MCF 10A (cell line): ENCODE results near the gene ADAM8. TPM values are rescaled to one million over a fixed set of nuclear protein-coding genes. Genes with fewer than 3 reads are reported as not detected.

Experiments used
- BruUV-seq: library from RNA; stranded (reverse); fragments of 400-500 nt; replicated peaks from 2 replicates; lab custom pipeline; 2021; lab: Mats Ljungman, UMichigan
- CTCF ChIA-PET: fragments of 300-600 bp; sonication (Branson Sonifier 250); formaldehyde crosslinking; extraction: SDS; loops from one replicate; lab custom pipeline; 2021; ENCODE audit warnings: antibody characterized with exemption, inconsistent platforms; lab: Yijun Ruan, JAX
- POLR2A ChIA-PET: fragments of 300-600, 350-650 bp; sonication (Branson Sonifier 250); formaldehyde crosslinking; extraction: SDS; loops from one replicate; lab custom pipeline; 2020; ENCODE audit warnings: antibody characterized with exemption, inconsistent platforms; lab: Yijun Ruan, JAX
- DNase-seq: peaks from one replicate; pipeline ENCODE4 v3.0.0-alpha.2; 2018; ENCODE audit not compliant: unreplicated experiment
- H3K27ac Mint-ChIP-seq: one replicate; pipeline ENCODE4 v1.8.0; 2022; ENCODE audit warnings: mild to moderate bottlenecking, low read depth, mixed read lengths; ENCODE audit not compliant: unreplicated experiment
- H3K27me3 Mint-ChIP-seq: one replicate; pipeline ENCODE4 v1.8.0; 2022; ENCODE audit warnings: mixed read lengths; ENCODE audit not compliant: insufficient read depth, unreplicated experiment
- H3K36me3 Mint-ChIP-seq: one replicate; pipeline ENCODE4 v1.8.0; 2022; ENCODE audit warnings: mild to moderate bottlenecking, moderate library complexity, mixed read lengths; ENCODE audit not compliant: insufficient read depth, unreplicated experiment
- H3K4me1 Mint-ChIP-seq: one replicate; pipeline ENCODE4 v1.8.0; 2022; ENCODE audit warnings: mixed read lengths; ENCODE audit not compliant: insufficient read depth, unreplicated experiment
- H3K4me3 Mint-ChIP-seq: one replicate; pipeline ENCODE4 v1.8.0; 2022; ENCODE audit warnings: mild to moderate bottlenecking, moderate library complexity, mixed read lengths; ENCODE audit not compliant: unreplicated experiment
- H3K9me3 Mint-ChIP-seq: one replicate; pipeline ENCODE4 v1.8.0; 2022; ENCODE audit warnings: mixed read lengths; ENCODE audit not compliant: unreplicated experiment
- CTCF ChIP-seq: fragments of 200-600 bp; IDR thresholded peaks from one replicate; pipeline ENCODE4 v1.8.0; 2022; ENCODE audit warnings: antibody characterized with exemption, mild to moderate bottlenecking; ENCODE audit not compliant: unreplicated experiment
- intact Hi-C: fragments of 100-400 bp; cut with micrococcal nuclease; formaldehyde crosslinking; loops from 2 replicates; pipeline ENCODE4 v1.14.1; 2022
- total RNA-seq: library from RNA; stranded (reverse); gene quantifications from 2 replicates; pipeline ENCODE4 v1.2.3, GENCODE V29; 2022

The ADAM8 gene
- total RNA-seq, 1 experiment from 2014 or later: 23.2 TPM

- no TSS peak for BruUV-seq
- Mint-ChIP-seq H3K27ac (peak overlapping the region; percentile 67), H3K36me3 (peaks cover 6% of the 10 kb centered on the region), H3K9me3 (no peaks in the 10 kb centered on the region), H3K27me3 (no peaks in the 10 kb centered on the region), H3K4me3 (peak overlapping the region; percentile 68), H3K4me1 (peaks cover 44% of the 10 kb centered on the region)
- ChIA-PET POLR2A (interaction anchor here (0.9 to 1.3 kb wide), 5 partner anchors 14 to 357 kb away, joined by 4 to 5 read pairs (median 4); no protein-coding TSS in a partner anchor), CTCF (interaction anchor here (0.6 kb wide), 1 partner anchor 54 kb away, joined by 3 read pairs; no protein-coding TSS in a partner anchor)
- peak; percentile 47 for DNase-seq
- intact Hi-C loops: no loop called here
- TF ChIP-seq CTCF: no peak
Observed at GRCh38 chr10:133260895-133261725, 15.6 kb downstream of the ADAM8 start.

- Mint-ChIP-seq H3K4me1 (peaks cover 37% of the 10 kb centered on the region), H3K9me3 (no peaks in the 10 kb centered on the region), H3K4me3 (peak overlapping the region; percentile 68), H3K27me3 (no peaks in the 10 kb centered on the region), H3K27ac (peak overlapping the region; percentile 97), H3K36me3 (peaks cover 6% of the 10 kb centered on the region)
- POLR2A ChIA-PET: interaction anchor here (0.8 to 3.7 kb wide), 9 partner anchors 17 to 939 kb away, joined by 3 to 45 read pairs (median 4); partner anchors contain the start of gene ADAM8
- no peak for TF ChIP-seq CTCF
- CTCF ChIA-PET: interaction anchor here (0.6 to 3.9 kb wide), 8 partner anchors 15 to 356 kb away, joined by 3 to 25 read pairs (median 4); no protein-coding TSS in a partner anchor
- no peak for DNase-seq
- BruUV-seq: TSS peak; percentile 39
- intact Hi-C loops: loop anchor here (1.0 to 5.0 kb wide), 3 partner anchors 19 to 117 kb away; no protein-coding TSS in a partner anchor
Observed at GRCh38 chr10:133259602-133259989, 17.1 kb downstream of the ADAM8 start.

GRCh38 chr10:133258818-133259601 lies 17.7 kb downstream of the ADAM8 start:
- H3K4me1 Mint-ChIP-seq: peaks cover 33% of the 10 kb centered on the region
- H3K36me3 Mint-ChIP-seq: peaks cover 6% of the 10 kb centered on the region
- no TSS peak for BruUV-seq
- no peaks in the 10 kb centered on the region for H3K27me3 Mint-ChIP-seq
- peak overlapping the region; percentile 68 for H3K4me3 Mint-ChIP-seq
- ChIA-PET POLR2A (interaction anchor here (0.8 to 3.7 kb wide), 8 partner anchors 18 to 939 kb away, joined by 3 to 45 read pairs (median 4); partner anchors contain the start of gene ADAM8), CTCF (interaction anchor here (0.6 to 3.9 kb wide), 10 partner anchors 16 to 426 kb away, joined by 3 to 25 read pairs (median 4); no protein-coding TSS in a partner anchor)
- H3K9me3 Mint-ChIP-seq: no peaks in the 10 kb centered on the region
- no peak for TF ChIP-seq CTCF
- peak overlapping the region; percentile 97 for H3K27ac Mint-ChIP-seq
- peak; percentile 99 for DNase-seq
- intact Hi-C loops: loop anchor here (1.0 to 5.0 kb wide), 3 partner anchors 20 to 117 kb away; no protein-coding TSS in a partner anchor
